H1 (cell line): Measurements from ENCODE around the gene KCNQ1. TPM values are rescaled to one million over a fixed set of nuclear protein-coding genes. Genes with fewer than 3 reads are reported as not detected.

Experiments
- CTCF ChIA-PET: fragments of 300-600 bp; sonication (Branson Sonifier 250); formaldehyde crosslinking; loops from one replicate; lab custom pipeline; 2021; ENCODE audit not compliant: partially characterized antibody; lab: Charles Lee
- POLR2A ChIA-PET: fragments of 300-600 bp; sonication (Branson Sonifier 250); formaldehyde crosslinking; loops from one replicate; lab custom pipeline; 2021; ENCODE audit warnings: inconsistent platforms; ENCODE audit not compliant: partially characterized antibody; lab: Charles Lee
- DNase-seq, 2 experiments: peaks; one replicate each; pipeline versions ENCODE4 v3.0.0 to v3.0.0-alpha.2; 2010 to 2022; ENCODE audit warnings: low spot score in 2 of 2, low read depth in 1 of 2, mixed read lengths in 1 of 2
- FAIRE-seq: peaks from 2 replicates; lab custom pipeline; 2011; peaks lifted over from hg19 to GRCh38; lab: Jason Lieb, UNC
- H2AFZ ChIP-seq: 2 replicates; pipeline ENCODE4 v1.8.1; 2012; ENCODE audit warnings: low read length, inconsistent platforms
- H2AK5ac ChIP-seq: 2 replicates; pipeline ENCODE4 v1.6.1; 2013; ENCODE audit warnings: low read depth, low read length
- H2BK120ac ChIP-seq: replicated peaks from 2 replicates; pipeline ENCODE3; 2013; ENCODE audit warnings: low read depth, low read length, inconsistent platforms
- H2BK12ac ChIP-seq: 2 replicates; pipeline ENCODE4 v1.6.1; 2013; ENCODE audit warnings: low read depth, low read length
- H2BK15ac ChIP-seq: 2 replicates; pipeline ENCODE4 v1.6.1; 2013; ENCODE audit warnings: low read length
- H2BK20ac ChIP-seq: 2 replicates; pipeline ENCODE4 v1.6.1; 2013; ENCODE audit warnings: low read length
- H2BK5ac ChIP-seq: 2 replicates; pipeline ENCODE4 v1.6.1; 2013; ENCODE audit warnings: low read depth, low read length
- H3K14ac ChIP-seq: 2 replicates; pipeline ENCODE4 v1.6.1; 2013; ENCODE audit warnings: inconsistent platforms; ENCODE audit not compliant: insufficient read length
- H3K18ac ChIP-seq: 2 replicates; pipeline ENCODE4 v1.6.1; 2013; ENCODE audit warnings: low read length; ENCODE audit errors: extremely low read depth
- H3K23ac ChIP-seq: 2 replicates; pipeline ENCODE4 v1.6.1; 2013; ENCODE audit warnings: inconsistent platforms; ENCODE audit not compliant: insufficient read length
- H3K23me2 ChIP-seq: 2 replicates; pipeline ENCODE4 v1.6.1; 2013; ENCODE audit warnings: low read depth, low read length
- H3K27ac ChIP-seq: 2 replicates; pipeline ENCODE4 v1.6.1; 2011; ENCODE audit warnings: low read depth, low read length, inconsistent platforms
- H3K27me3 ChIP-seq, 4 experiments: replicated peaks in 1 of 4; 1 replicate in 1 of 4; 2 replicates in 3 of 4; pipeline versions ENCODE4 v1.6.1 to v1.8.1; 2011 to 2013; ENCODE audit warnings: low read length in 3 of 4, mild to moderate bottlenecking in 3 of 4, inconsistent platforms in 2 of 4, mixed read lengths in 2 of 4, moderate library complexity in 1 of 4; ENCODE audit not compliant: control insufficient read depth in 3 of 4, insufficient read depth in 3 of 4; ENCODE audit errors: extremely low read depth in 1 of 4
- H3K36me3 ChIP-seq, 4 experiments: 2 replicates each; pipeline versions ENCODE4 v1.6.1 to v1.8.1; 2011 to 2013; ENCODE audit warnings: mild to moderate bottlenecking in 4 of 4, low read length in 3 of 4, moderate library complexity in 2 of 4, control low read depth in 1 of 4, inconsistent platforms in 1 of 4; ENCODE audit not compliant: insufficient read depth in 4 of 4, control insufficient read depth in 2 of 4
- H3K4ac ChIP-seq: replicated peaks from 2 replicates; pipeline ENCODE3; 2013; ENCODE audit warnings: low read length, low read depth, mixed read lengths, inconsistent platforms; ENCODE audit not compliant: insufficient read length
- H3K4me1 ChIP-seq, 4 experiments: replicated peaks in 1 of 4; 1 replicate in 1 of 4; 2 replicates in 3 of 4; pipeline versions ENCODE4 v1.6.1 to v1.8.1; 2011 to 2013; ENCODE audit warnings: low read length in 3 of 4, inconsistent platforms in 2 of 4, mixed read lengths in 1 of 4; ENCODE audit not compliant: insufficient read depth in 4 of 4, control insufficient read depth in 3 of 4
- H3K4me2 ChIP-seq, 2 experiments: 2 replicates each; pipeline versions ENCODE4 v1.6.1 to v1.8.1; 2011 to 2013; ENCODE audit warnings: low read depth in 2 of 2, low read length in 2 of 2, control low read depth in 1 of 2, inconsistent platforms in 1 of 2, mild to moderate bottlenecking in 1 of 2; ENCODE audit not compliant: insufficient read depth in 1 of 2
- H3K4me3 ChIP-seq, 4 experiments: fragments of 200-600, 300-600 bp in 1 of 4; sonication (generic), shearing (Covaris generic), sonication (Bioruptor Twin) in 1 of 4; 2 replicates each; pipeline versions ENCODE4 v1.5.1 to v1.8.1; 2011 to 2016; ENCODE audit warnings: low read length in 4 of 4, low read depth in 3 of 4, control low read depth in 2 of 4, inconsistent platforms in 2 of 4, mild to moderate bottlenecking in 2 of 4, mixed read lengths in 1 of 4, moderate library complexity in 1 of 4; ENCODE audit not compliant: insufficient read depth in 2 of 4; ENCODE audit errors: extremely low read depth in 1 of 4
- H3K56ac ChIP-seq: replicated peaks from 2 replicates; pipeline ENCODE3; 2013; ENCODE audit warnings: low read depth, mild to moderate bottlenecking, mixed read lengths, low read length, inconsistent platforms; ENCODE audit not compliant: insufficient read length
- H3K79me1 ChIP-seq: 2 replicates; pipeline ENCODE4 v1.6.1; 2013; ENCODE audit warnings: low read depth, low read length, control low read depth
- H3K79me2 ChIP-seq, 2 experiments: 2 replicates each; pipeline versions ENCODE4 v1.6.1 to v1.8.1; 2012 to 2013; ENCODE audit warnings: low read length in 2 of 2, mild to moderate bottlenecking in 2 of 2, inconsistent platforms in 1 of 2; ENCODE audit not compliant: insufficient read depth in 2 of 2, control insufficient read depth in 1 of 2
- H3K9ac ChIP-seq, 4 experiments: replicated peaks in 1 of 4; 1 replicate in 1 of 4; 2 replicates in 3 of 4; pipeline versions ENCODE4 v1.6.1 to v1.8.1; 2011 to 2013; ENCODE audit warnings: low read depth in 3 of 4, low read length in 3 of 4, control low read depth in 2 of 4, mild to moderate bottlenecking in 2 of 4, moderate library complexity in 2 of 4, inconsistent platforms in 1 of 4; ENCODE audit errors: extremely low read depth in 1 of 4
- H3K9me3 ChIP-seq, 2 experiments: 2 replicates each; pipeline versions ENCODE4 v1.6.1 to v1.8.1; 2012 to 2013; ENCODE audit warnings: mild to moderate bottlenecking in 2 of 2, moderate library complexity in 2 of 2, control low read depth in 1 of 2, inconsistent platforms in 1 of 2, low read depth in 1 of 2, low read length in 1 of 2, mixed read lengths in 1 of 2; ENCODE audit not compliant: insufficient read depth in 2 of 2
- H4K20me1 ChIP-seq, 2 experiments: replicated peaks in 1 of 2; 2 replicates each; pipeline versions ENCODE3 to v1.8.1; 2011 to 2013; ENCODE audit warnings: inconsistent platforms in 2 of 2, low read length in 2 of 2, mild to moderate bottlenecking in 1 of 2; ENCODE audit not compliant: insufficient read depth in 2 of 2, control insufficient read depth in 1 of 2
- H4K5ac ChIP-seq: 2 replicates; pipeline ENCODE4 v1.6.1; 2013; ENCODE audit warnings: low read length, low read depth, mixed read lengths, inconsistent platforms; ENCODE audit not compliant: insufficient read length
- H4K8ac ChIP-seq: 2 replicates; pipeline ENCODE4 v1.8.0; 2013; ENCODE audit warnings: mild to moderate bottlenecking, moderate library complexity, low read length, inconsistent platforms; ENCODE audit not compliant: insufficient read depth; ENCODE audit errors: extremely low read depth
- H4K91ac ChIP-seq: replicated peaks from 2 replicates; pipeline ENCODE3; 2013; ENCODE audit warnings: low read length, mixed read lengths, inconsistent platforms; ENCODE audit not compliant: insufficient read length
- ASH2L ChIP-seq: fragments of 200-600, 300-600 bp; sonication (generic); IDR thresholded peaks from one replicate; pipeline ENCODE4 v1.7.1; 2017; ENCODE audit warnings: low read length
- CBX8 ChIP-seq: fragments of 300-800, 300-1000 bp; sonication (generic); IDR thresholded peaks from 2 replicates; pipeline ENCODE4 v1.7.1; 2016; ENCODE audit warnings: low read depth, low read length, borderline replicate concordance
- EP300 ChIP-seq, 2 experiments: IDR thresholded peaks; 1 replicate in 1 of 2; 2 replicates in 1 of 2; pipeline ENCODE4 v1.6.1; 2011 to 2012; ENCODE audit warnings: low read depth in 2 of 2, low read length in 2 of 2, mild to moderate bottlenecking in 2 of 2, borderline replicate concordance in 1 of 2, inconsistent platforms in 1 of 2, moderate library complexity in 1 of 2
- EZH2 ChIP-seq: fragments of 200-600 bp; sonication (generic); IDR thresholded peaks from 2 replicates; pipeline ENCODE4 v1.7.1; 2012; ENCODE audit warnings: low read depth, mild to moderate bottlenecking, moderate library complexity, low read length, inconsistent platforms; ENCODE audit not compliant: severe bottlenecking
- FOSL1 ChIP-seq: IDR thresholded peaks from 2 replicates; pipeline ENCODE4 v1.6.1; 2011; ENCODE audit warnings: mild to moderate bottlenecking, low read depth, low read length, moderate library complexity; ENCODE audit not compliant: insufficient read depth
- HDAC6 ChIP-seq: IDR thresholded peaks from one replicate; pipeline ENCODE4 v1.7.1; 2012; ENCODE audit warnings: low read depth, mild to moderate bottlenecking, inconsistent platforms, low read length, moderate library complexity
- JUN ChIP-seq: IDR thresholded peaks from 2 replicates; pipeline ENCODE4 v1.6.1; 2011; ENCODE audit warnings: low read depth, mild to moderate bottlenecking, improper control_type of control experiment, low read length
- POLR2AphosphoS5 ChIP-seq: IDR thresholded peaks from 2 replicates; pipeline ENCODE4 v1.6.1; 2011; ENCODE audit warnings: low read depth, low read length
- SIN3A ChIP-seq, 2 experiments: IDR thresholded peaks in 1 of 2; conservative IDR thresholded peaks in 1 of 2; 2 replicates each; pipeline ENCODE4 v1.6.1; 2011 to 2012; ENCODE audit warnings: low read length in 2 of 2, improper control_type of control experiment in 1 of 2, low read depth in 1 of 2, mild to moderate bottlenecking in 1 of 2
- SP2 ChIP-seq: IDR thresholded peaks from 2 replicates; pipeline ENCODE4 v1.6.1; 2012; ENCODE audit warnings: mild to moderate bottlenecking, low read length, inconsistent platforms
- TAF7 ChIP-seq: optimal IDR thresholded peaks from 2 replicates; pipeline ENCODE3; 2011; ENCODE audit warnings: low read depth, mild to moderate bottlenecking, inconsistent platforms, low read length, moderate library complexity, borderline replicate concordance
- YY1 ChIP-seq: IDR thresholded peaks from 2 replicates; pipeline ENCODE4 v1.6.1; 2011; ENCODE audit warnings: low read depth, mild to moderate bottlenecking, low read length
- WGBS, 2 experiments: shearing (Covaris generic) in 1 of 2; methylation state at CpG; one replicate each; pipeline versions ENCODE4 v1.1.6 to v1.1.7; 2013 to 2015; ENCODE audit warnings: low lambda C conversion rate in 2 of 2, mixed read lengths in 2 of 2, inconsistent platforms in 1 of 2, low coverage in 1 of 2, missing lambda C conversion rate in 1 of 2; ENCODE audit not compliant: insufficient replicate concordance in 2 of 2, insufficient coverage in 1 of 2, insufficient read length in 1 of 2; ENCODE audit errors: extremely low coverage in 1 of 2, missing lambda C conversion rate in 1 of 2; 5-methylcytosine and 5-hydroxymethylcytosine counted together
- polyA plus RNA-seq, 7 experiments: library from polyadenylated mRNA; depleted of rRNA in 3 of 7; stranded (reverse) in 5 of 7; unstranded in 2 of 7; fragments of >200 nt in 5 of 7; fragments of 200-250 nt in 2 of 7; gene quantifications; 1 replicate in 5 of 7; 2 replicates in 1 of 7; 4 replicates in 1 of 7; pipeline versions ENCODE4 v1.2.1 to v1.2.3, GENCODE V29; 2011 to 2013; ENCODE audit warnings: missing spikeins in 2 of 7, mixed read lengths in 2 of 7
- total RNA-seq: library from RNA; stranded (reverse); fragmentation: NEBNext Ultra II Directional; extraction: Animal tissue kit (Norgen Biotek cat#: 25700); gene quantifications from 2 replicates; pipeline ENCODE4 v1.2.1, GENCODE V29; 2021
- TF ChIP-seq, protein P1 (sequence below): IDR thresholded peaks from 2 replicates; pipeline ENCODE4 v1.6.1; 2011; ENCODE audit warnings: low read depth, mild to moderate bottlenecking, low read length; ENCODE audit not compliant: insufficient read depth

Gene KCNQ1
- total and polyA plus RNA-seq, 2 of the 8 experiments (the other 6 are each of a cell fraction or from before 2014, with no cell fraction given), result 1.9 to 2.0 TPM

DNA sequence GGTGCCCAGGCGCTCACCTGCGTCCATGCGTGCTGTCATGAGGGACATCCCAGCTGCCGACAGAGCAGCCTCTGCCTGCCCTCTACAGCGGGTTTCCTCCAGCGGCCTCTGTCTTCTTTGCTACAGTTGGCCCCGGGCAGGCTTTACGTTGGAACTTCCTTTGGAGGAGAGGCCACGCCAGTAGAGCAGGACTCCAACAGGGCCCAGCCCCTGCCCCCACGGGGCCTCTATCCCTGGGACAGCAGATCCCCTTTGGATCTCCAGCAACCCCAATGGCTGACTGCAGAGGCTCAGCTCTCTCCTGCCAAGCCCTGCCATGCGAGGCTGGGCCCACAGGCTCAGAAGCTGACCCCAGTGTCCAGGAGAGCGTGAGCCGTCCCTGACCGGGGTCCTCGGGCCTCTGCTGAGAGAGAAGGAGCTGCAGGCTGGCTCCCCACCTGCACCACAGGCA, 12.6 kb upstream of the KCNQ1 start:
- Histone ChIP-seq H2AFZ (no peak overlapping the region), H2BK15ac (no peak overlapping the region), H2BK20ac (no peak overlapping the region), H2BK5ac (no peak overlapping the region), H4K8ac (no peak overlapping the region), H3K18ac (no peak overlapping the region), H2BK12ac (no peak overlapping the region), H3K27me3 (peaks cover 0 to 8% (median 4%) of the 10 kb centered on the region in 4 experiments; a peak in 3 of 7 replicates), H3K14ac (no peak overlapping the region), H3K9me3 (no peaks in the 10 kb centered on the region; a peak in 1 of 4 replicates), H2AK5ac (no peak overlapping the region), H3K4me3 (no peak overlapping the region)
- FAIRE-seq, result no peak
- no peak for TF ChIP-seq JUN
- no peak for TF ChIP-seq SP2
- no peak for TF ChIP-seq ASH2L
- no peak for TF ChIP-seq FOSL1
- TF ChIP-seq YY1, result no peak
- no peak for TF ChIP-seq HDAC6
- no peak for TF ChIP-seq CBX8
- TF ChIP-seq, protein P1, sequence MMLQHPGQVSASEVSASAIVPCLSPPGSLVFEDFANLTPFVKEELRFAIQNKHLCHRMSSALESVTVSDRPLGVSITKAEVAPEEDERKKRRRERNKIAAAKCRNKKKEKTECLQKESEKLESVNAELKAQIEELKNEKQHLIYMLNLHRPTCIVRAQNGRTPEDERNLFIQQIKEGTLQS, result no peak
- no peak for TF ChIP-seq SIN3A (conservative IDR thresholded peaks at IDR 0.05 in 1 of 2, IDR thresholded peaks at IDR 0.05 in 1 of 2; ENCODE audit: low read depth in 1 of 2, low read length in 2 of 2)
- TF ChIP-seq EP300 (IDR thresholded peaks at IDR 0.05; ENCODE audit: borderline replicate concordance in 1 of 2, low read depth in 2 of 2, low read length in 2 of 2), result no peak
- no peak for TF ChIP-seq EZH2
- TF ChIP-seq TAF7, result no peak
- no peak for TF ChIP-seq POLR2AphosphoS5
- TF ChIP-seq, all 59 proteins: peak for 0
- no peak overlapping the region for H2BK120ac ChIP-seq
- CTCF ChIA-PET, result interaction anchor here (0.7 to 4.6 kb wide), 4 partner anchors 12 to 129 kb away, joined by 3 to 37 read pairs (median 10); no protein-coding TSS in a partner anchor
- no peak overlapping the region for H3K9ac ChIP-seq
- no peaks in the 10 kb centered on the region; a peak in 1 of 7 replicates for H3K4me1 ChIP-seq
- H3K4ac ChIP-seq, result no peak overlapping the region
- H4K5ac ChIP-seq, result no peak overlapping the region
- no peak overlapping the region for H4K91ac ChIP-seq
- H3K36me3 ChIP-seq, result no peaks in the 10 kb centered on the region
- WGBS, 2 experiments, result 86% methylated on average over 15 of the region's 15 CpGs; no CpG with 5 or more reads in 1 of the 2 experiments
- no peak overlapping the region for H3K23ac ChIP-seq
- no peak overlapping the region for H3K4me2 ChIP-seq
- H3K27ac ChIP-seq, result no peak overlapping the region
- peaks cover 0 to 27% of the 10 kb centered on the region in 2 experiments for H4K20me1 ChIP-seq
- POLR2A ChIA-PET, result no interaction called here
- no peak for DNase-seq
- H3K79me1 ChIP-seq, result no peaks in the 10 kb centered on the region
- H3K56ac ChIP-seq, result no peak overlapping the region
- no peaks in the 10 kb centered on the region for H3K79me2 ChIP-seq
- peaks cover 26% of the 10 kb centered on the region; the same call in 1 of the 2 replicates for H3K23me2 ChIP-seq
